ENCODE results near the gene HYLS1.

DNA sequence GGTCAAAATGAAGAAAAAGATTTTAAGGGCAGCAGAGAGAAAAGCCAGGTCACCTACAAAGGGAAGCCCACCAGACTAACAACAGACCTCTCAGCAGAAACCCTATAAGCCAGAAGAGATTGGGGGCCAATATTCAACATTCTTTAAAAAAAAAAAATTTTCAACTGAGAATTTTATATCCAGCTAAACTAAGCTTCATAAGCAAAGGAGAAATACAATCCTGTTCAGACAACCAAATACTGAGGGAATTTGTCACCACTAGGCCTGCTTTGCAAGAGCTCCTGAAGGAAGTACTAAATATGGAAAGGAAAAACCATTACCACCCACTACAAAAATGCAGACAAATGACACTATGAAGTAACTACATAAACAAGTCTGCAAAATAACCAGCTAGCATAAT is 41.3 kb upstream of the HYLS1 start:
- TF ChIP-seq EP300 (IDR thresholded peaks at IDR 0.05): no peak
- TF ChIP-seq, protein P1, sequence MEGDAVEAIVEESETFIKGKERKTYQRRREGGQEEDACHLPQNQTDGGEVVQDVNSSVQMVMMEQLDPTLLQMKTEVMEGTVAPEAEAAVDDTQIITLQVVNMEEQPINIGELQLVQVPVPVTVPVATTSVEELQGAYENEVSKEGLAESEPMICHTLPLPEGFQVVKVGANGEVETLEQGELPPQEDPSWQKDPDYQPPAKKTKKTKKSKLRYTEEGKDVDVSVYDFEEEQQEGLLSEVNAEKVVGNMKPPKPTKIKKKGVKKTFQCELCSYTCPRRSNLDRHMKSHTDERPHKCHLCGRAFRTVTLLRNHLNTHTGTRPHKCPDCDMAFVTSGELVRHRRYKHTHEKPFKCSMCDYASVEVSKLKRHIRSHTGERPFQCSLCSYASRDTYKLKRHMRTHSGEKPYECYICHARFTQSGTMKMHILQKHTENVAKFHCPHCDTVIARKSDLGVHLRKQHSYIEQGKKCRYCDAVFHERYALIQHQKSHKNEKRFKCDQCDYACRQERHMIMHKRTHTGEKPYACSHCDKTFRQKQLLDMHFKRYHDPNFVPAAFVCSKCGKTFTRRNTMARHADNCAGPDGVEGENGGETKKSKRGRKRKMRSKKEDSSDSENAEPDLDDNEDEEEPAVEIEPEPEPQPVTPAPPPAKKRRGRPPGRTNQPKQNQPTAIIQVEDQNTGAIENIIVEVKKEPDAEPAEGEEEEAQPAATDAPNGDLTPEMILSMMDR (IDR thresholded peaks at IDR 0.05): no peak

Measured in sigmoid colon (tissue), 4 donors.